IPS-NIHi7 (cell line): ENCODE measurements around the gene NRP2.
A peak's percentile ranks its signal among the peaks of the same experiment; 100 is the strongest.

Source experiments
- DNase-seq: peaks from one replicate; pipeline ENCODE4 v3.0.0; 2012; ENCODE audit warnings: mixed read lengths; ENCODE audit errors: extremely low spot score

Gene NRP2

GRCh38 chr2:205709319-205709718, 27.0 kb downstream of the NRP2 start:
- no peak for DNase-seq

- DNase-seq, result no peak
Measured at GRCh38 chr2:205712508-205712907, 30.2 kb downstream of the NRP2 start.

- no peak for DNase-seq
Measured at GRCh38 chr2:205713086-205713485, 30.8 kb downstream of the NRP2 start.

- no peak for DNase-seq
Measured at GRCh38 chr2:205714058-205714776, 31.9 kb downstream of the NRP2 start.

- DNase-seq, result no peak
Measured at GRCh38 chr2:205714789-205715720, 32.8 kb downstream of the NRP2 start.

GRCh38 chr2:205715831-205716525, 33.7 kb downstream of the NRP2 start:
- DNase-seq, result peak; percentile 66

GRCh38 chr2:205717175-205717846, 35.0 kb downstream of the NRP2 start:
- DNase-seq, result no peak

GRCh38 chr2:205717999-205718398, 35.7 kb downstream of the NRP2 start:
- no peak for DNase-seq

- no peak for DNase-seq
Measured at GRCh38 chr2:205719847-205720246, 37.5 kb downstream of the NRP2 start.

- DNase-seq, result peak; percentile 37
Measured at GRCh38 chr2:205720451-205720902, 38.2 kb downstream of the NRP2 start.

GRCh38 chr2:205721057-205721449, 38.8 kb downstream of the NRP2 start:
- peak; percentile 46 for DNase-seq

- no peak for DNase-seq
Measured at GRCh38 chr2:205722283-205722918, 40.1 kb downstream of the NRP2 start.

- no peak for DNase-seq
Measured at GRCh38 chr2:205723179-205723578, 40.9 kb downstream of the NRP2 start.

GRCh38 chr2:205725059-205725458, 42.8 kb downstream of the NRP2 start:
- no peak for DNase-seq

GRCh38 chr2:205726506-205726905, 44.2 kb downstream of the NRP2 start:
- DNase-seq, result no peak

- DNase-seq, result no peak
Measured at GRCh38 chr2:205727174-205727573, 44.9 kb downstream of the NRP2 start.

GRCh38 chr2:205728366-205728765, 46.1 kb downstream of the NRP2 start:
- DNase-seq, result no peak

- DNase-seq, result no peak
Measured at GRCh38 chr2:205730191-205730590, 47.9 kb downstream of the NRP2 start.

GRCh38 chr2:205730701-205731582, 48.6 kb downstream of the NRP2 start:
- DNase-seq, result peak; percentile 26

- DNase-seq, result no peak
Measured at GRCh38 chr2:205731583-205731981, 49.3 kb downstream of the NRP2 start.
